HepG2 (cell line): ENCODE results near the gene NDUFB11. TPM values are rescaled to one million over a fixed set of nuclear protein-coding genes. Genes with fewer than 3 reads are reported as not detected.

Experiments
- AGO2 ChIP-seq: fragments of 200-400 bp; formaldehyde crosslinking; optimal IDR thresholded peaks from 2 replicates; pipeline ENCODE3; 2017; ENCODE audit warnings: mild to moderate bottlenecking, low read depth, low read length, moderate library complexity
- KDM5B ChIP-seq: sonication (generic); formaldehyde crosslinking; IDR thresholded peaks from 2 replicates; pipeline ENCODE4 v1.4.0; 2020; ENCODE audit warnings: missing genetic modification reagents, mild to moderate bottlenecking, borderline replicate concordance
- PHB2 ChIP-seq: fragments of 450-650 bp; IDR thresholded peaks from 2 replicates; pipeline ENCODE4 v1.6.1; 2018; ENCODE audit not compliant: partially characterized antibody
- PHF8 ChIP-seq: sonication (generic); formaldehyde crosslinking; IDR thresholded peaks from 2 replicates; pipeline ENCODE4 v1.5.0; 2020; ENCODE audit warnings: missing genetic modification reagents
- RBM39 ChIP-seq: fragments of 200-400 bp; formaldehyde crosslinking; IDR thresholded peaks from one replicate; pipeline ENCODE4 v1.6.1; 2018; ENCODE audit warnings: antibody characterized with exemption, mild to moderate bottlenecking, low read depth, low read length; ENCODE audit not compliant: poor library complexity, severe bottlenecking
- SMARCC2 ChIP-seq: fragments of 450-650 bp; IDR thresholded peaks from 2 replicates; pipeline ENCODE4 v1.6.1; 2017; ENCODE audit warnings: antibody characterized with exemption, mild to moderate bottlenecking
- ZFP82 ChIP-seq: sonication (generic); formaldehyde crosslinking; IDR thresholded peaks from 2 replicates; pipeline ENCODE4 v1.5.1; 2020; ENCODE audit warnings: mild to moderate bottlenecking, missing genetic modification reagents, borderline replicate concordance
- ZMAT3 ChIP-seq: sonication (generic); formaldehyde crosslinking; conservative IDR thresholded peaks from 2 replicates; pipeline ENCODE4 v1.7.0; 2021; ENCODE audit warnings: missing genetic modification reagents
- polyA plus RNA-seq, 8 experiments: library from polyadenylated mRNA; depleted of rRNA in 3 of 8; stranded (reverse) in 7 of 8; unstranded in 1 of 8; fragments of >200 nt; fragmentation: Illumina TruSeq in 4 of 8; extraction: Trizol in 4 of 8; gene quantifications; 2 replicates each; pipeline versions ENCODE4 v1.2.1 to v1.2.3, GENCODE V29; 2011 to 2016; ENCODE audit warnings: low read depth in 4 of 8, missing spikeins in 1 of 8, mixed read lengths in 1 of 8; ENCODE audit not compliant: insufficient read depth in 1 of 8
- total RNA-seq, 5 experiments: library from RNA; depleted of rRNA; stranded (reverse); fragments of >200 nt; fragmentation: Illumina TruSeq; extraction: Trizol; gene quantifications; 2 replicates each; pipeline ENCODE4 v1.2.3, GENCODE V29; 2016; ENCODE audit warnings: low read depth in 1 of 5
- TF ChIP-seq, protein P1 (sequence below): sonication (generic); formaldehyde crosslinking; IDR thresholded peaks from 2 replicates; pipeline ENCODE4 v1.4.0; 2020; ENCODE audit warnings: mild to moderate bottlenecking, missing genetic modification reagents, borderline replicate concordance
- TF ChIP-seq, protein P2 (sequence below): IDR thresholded peaks from 2 replicates; pipeline ENCODE4 v1.6.1; 2012; ENCODE audit warnings: inconsistent platforms
- TF ChIP-seq, protein P3 (sequence below): IDR thresholded peaks from 2 replicates; pipeline ENCODE4 v1.6.1; 2016; ENCODE audit warnings: missing genetic modification reagents, missing compliant biosample characterization
- TF ChIP-seq, protein P4 (sequence below): sonication (generic); formaldehyde crosslinking; IDR thresholded peaks from 2 replicates; pipeline ENCODE4 v1.4.0; 2020; ENCODE audit warnings: missing genetic modification reagents
- TF ChIP-seq, protein P5 (sequence below): IDR thresholded peaks from 2 replicates; pipeline ENCODE4 v1.6.1; 2016; ENCODE audit warnings: low read depth

Gene NDUFB11
- total and polyA plus RNA-seq, 2 of the 13 experiments (the other 11 are each of a cell fraction or from before 2014, with no cell fraction given) = 46.6 to 100 TPM

DNA sequence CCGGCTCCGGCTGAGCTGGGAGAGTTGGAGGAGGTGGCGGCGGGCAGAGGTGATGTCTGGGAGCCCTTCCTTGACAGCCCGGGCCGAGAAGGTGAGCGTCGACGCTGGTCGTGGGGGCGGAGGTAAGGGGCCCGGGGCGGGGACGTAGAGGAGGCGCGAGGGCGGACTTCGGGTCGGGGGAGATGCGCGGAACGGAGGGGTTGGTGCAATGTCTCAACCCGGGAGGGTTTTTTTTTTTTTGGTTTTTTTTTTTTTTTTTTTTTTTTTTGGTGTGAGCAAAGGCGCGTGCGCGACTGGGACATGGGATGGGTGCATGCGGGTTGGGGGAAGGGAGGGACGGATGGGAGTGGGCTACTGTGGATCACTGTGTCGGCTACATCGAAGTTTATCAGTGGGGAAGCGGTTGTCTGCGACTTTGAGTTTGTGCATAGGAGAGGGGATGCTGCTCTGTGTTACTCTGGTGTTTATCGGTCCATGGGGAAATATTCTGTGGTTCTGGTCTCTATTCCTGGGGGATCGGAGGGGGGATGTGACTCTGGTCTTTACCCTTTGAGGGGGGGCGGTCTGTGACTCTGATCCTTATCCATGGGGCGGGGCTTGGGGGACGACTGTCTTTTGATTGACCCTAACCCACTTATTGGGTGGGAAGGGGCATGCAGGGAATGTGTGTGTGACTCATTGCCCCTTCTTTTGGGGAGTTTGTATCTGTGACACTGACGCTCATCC is 1.1 kb upstream of the NDUFB11 start (continued):
- TF ChIP-seq, protein P1, sequence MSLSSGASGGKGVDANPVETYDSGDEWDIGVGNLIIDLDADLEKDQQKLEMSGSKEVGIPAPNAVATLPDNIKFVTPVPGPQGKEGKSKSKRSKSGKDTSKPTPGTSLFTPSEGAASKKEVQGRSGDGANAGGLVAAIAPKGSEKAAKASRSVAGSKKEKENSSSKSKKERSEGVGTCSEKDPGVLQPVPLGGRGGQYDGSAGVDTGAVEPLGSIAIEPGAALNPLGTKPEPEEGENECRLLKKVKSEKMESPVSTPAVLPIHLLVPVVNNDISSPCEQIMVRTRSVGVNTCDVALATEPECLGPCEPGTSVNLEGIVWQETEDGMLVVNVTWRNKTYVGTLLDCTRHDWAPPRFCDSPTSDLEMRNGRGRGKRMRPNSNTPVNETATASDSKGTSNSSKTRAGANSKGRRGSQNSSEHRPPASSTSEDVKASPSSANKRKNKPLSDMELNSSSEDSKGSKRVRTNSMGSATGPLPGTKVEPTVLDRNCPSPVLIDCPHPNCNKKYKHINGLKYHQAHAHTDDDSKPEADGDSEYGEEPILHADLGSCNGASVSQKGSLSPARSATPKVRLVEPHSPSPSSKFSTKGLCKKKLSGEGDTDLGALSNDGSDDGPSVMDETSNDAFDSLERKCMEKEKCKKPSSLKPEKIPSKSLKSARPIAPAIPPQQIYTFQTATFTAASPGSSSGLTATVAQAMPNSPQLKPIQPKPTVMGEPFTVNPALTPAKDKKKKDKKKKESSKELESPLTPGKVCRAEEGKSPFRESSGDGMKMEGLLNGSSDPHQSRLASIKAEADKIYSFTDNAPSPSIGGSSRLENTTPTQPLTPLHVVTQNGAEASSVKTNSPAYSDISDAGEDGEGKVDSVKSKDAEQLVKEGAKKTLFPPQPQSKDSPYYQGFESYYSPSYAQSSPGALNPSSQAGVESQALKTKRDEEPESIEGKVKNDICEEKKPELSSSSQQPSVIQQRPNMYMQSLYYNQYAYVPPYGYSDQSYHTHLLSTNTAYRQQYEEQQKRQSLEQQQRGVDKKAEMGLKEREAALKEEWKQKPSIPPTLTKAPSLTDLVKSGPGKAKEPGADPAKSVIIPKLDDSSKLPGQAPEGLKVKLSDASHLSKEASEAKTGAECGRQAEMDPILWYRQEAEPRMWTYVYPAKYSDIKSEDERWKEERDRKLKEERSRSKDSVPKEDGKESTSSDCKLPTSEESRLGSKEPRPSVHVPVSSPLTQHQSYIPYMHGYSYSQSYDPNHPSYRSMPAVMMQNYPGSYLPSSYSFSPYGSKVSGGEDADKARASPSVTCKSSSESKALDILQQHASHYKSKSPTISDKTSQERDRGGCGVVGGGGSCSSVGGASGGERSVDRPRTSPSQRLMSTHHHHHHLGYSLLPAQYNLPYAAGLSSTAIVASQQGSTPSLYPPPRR = no peak
- 0 out of 2 replicates have a peak, but pooled peaks have one; percentile 11 for TF ChIP-seq ZMAT3 (CRISPR knock-in tag)
- TF ChIP-seq ZFP82 (CRISPR knock-in tag) = 0 out of 2 replicates have a peak, but pooled peaks have one; percentile 36
- peak; percentile 55 for TF ChIP-seq AGO2
- no peak for TF ChIP-seq PHB2
- TF ChIP-seq, protein P2, sequence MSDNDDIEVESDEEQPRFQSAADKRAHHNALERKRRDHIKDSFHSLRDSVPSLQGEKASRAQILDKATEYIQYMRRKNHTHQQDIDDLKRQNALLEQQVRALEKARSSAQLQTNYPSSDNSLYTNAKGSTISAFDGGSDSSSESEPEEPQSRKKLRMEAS = 0 out of 2 replicates have a peak, but pooled peaks have one; percentile 3
- TF ChIP-seq, protein P3, sequence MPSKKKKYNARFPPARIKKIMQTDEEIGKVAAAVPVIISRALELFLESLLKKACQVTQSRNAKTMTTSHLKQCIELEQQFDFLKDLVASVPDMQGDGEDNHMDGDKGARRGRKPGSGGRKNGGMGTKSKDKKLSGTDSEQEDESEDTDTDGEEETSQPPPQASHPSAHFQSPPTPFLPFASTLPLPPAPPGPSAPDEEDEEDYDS (CRISPR knock-in tag) = no peak
- no peak for TF ChIP-seq PHF8
- 0 out of 2 replicates have a peak, but pooled peaks have one; percentile 51 for TF ChIP-seq KDM5B
- TF ChIP-seq SMARCC2 = no peak
- TF ChIP-seq, protein P4, sequence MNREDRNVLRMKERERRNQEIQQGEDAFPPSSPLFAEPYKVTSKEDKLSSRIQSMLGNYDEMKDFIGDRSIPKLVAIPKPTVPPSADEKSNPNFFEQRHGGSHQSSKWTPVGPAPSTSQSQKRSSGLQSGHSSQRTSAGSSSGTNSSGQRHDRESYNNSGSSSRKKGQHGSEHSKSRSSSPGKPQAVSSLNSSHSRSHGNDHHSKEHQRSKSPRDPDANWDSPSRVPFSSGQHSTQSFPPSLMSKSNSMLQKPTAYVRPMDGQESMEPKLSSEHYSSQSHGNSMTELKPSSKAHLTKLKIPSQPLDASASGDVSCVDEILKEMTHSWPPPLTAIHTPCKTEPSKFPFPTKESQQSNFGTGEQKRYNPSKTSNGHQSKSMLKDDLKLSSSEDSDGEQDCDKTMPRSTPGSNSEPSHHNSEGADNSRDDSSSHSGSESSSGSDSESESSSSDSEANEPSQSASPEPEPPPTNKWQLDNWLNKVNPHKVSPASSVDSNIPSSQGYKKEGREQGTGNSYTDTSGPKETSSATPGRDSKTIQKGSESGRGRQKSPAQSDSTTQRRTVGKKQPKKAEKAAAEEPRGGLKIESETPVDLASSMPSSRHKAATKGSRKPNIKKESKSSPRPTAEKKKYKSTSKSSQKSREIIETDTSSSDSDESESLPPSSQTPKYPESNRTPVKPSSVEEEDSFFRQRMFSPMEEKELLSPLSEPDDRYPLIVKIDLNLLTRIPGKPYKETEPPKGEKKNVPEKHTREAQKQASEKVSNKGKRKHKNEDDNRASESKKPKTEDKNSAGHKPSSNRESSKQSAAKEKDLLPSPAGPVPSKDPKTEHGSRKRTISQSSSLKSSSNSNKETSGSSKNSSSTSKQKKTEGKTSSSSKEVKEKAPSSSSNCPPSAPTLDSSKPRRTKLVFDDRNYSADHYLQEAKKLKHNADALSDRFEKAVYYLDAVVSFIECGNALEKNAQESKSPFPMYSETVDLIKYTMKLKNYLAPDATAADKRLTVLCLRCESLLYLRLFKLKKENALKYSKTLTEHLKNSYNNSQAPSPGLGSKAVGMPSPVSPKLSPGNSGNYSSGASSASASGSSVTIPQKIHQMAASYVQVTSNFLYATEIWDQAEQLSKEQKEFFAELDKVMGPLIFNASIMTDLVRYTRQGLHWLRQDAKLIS (CRISPR knock-in tag) = no peak
- TF ChIP-seq, protein P5, sequence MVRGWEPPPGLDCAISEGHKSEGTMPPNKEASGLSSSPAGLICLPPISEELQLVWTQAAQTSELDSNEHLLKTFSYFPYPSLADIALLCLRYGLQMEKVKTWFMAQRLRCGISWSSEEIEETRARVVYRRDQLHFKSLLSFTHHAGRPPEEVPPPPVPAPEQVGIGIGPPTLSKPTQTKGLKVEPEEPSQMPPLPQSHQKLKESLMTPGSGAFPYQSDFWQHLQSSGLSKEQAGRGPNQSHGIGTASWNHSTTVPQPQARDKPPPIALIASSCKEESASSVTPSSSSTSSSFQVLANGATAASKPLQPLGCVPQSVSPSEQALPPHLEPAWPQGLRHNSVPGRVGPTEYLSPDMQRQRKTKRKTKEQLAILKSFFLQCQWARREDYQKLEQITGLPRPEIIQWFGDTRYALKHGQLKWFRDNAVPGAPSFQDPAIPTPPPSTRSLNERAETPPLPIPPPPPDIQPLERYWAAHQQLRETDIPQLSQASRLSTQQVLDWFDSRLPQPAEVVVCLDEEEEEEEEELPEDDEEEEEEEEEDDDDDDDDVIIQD = no peak
- TF ChIP-seq RBM39 = no peak
